Erythroblast (primary cell): Measurements from ENCODE around the gene CDRT4.

Experiments
- GATA1 ChIP-seq: IDR thresholded peaks from 2 replicates; pipeline ENCODE4 v1.6.1; 2011; ENCODE audit warnings: low read depth, mild to moderate bottlenecking, control low read depth, low read length, moderate library complexity
- POLR2A ChIP-seq: IDR thresholded peaks from 2 replicates; pipeline ENCODE4 v1.6.1; 2011; ENCODE audit warnings: mild to moderate bottlenecking, low read length

- TF ChIP-seq POLR2A (no peak), GATA1 (no peak)
Observed at GRCh38 chr17:15472891-15473290, 5.5 kb upstream of the CDRT4 start.
